OCI-LY3 (cell line): Measurements from ENCODE around the gene DENND2A.

ENCODE experiments used
- H2AFZ ChIP-seq: fragments of 200-600, 300-600 bp; shearing (Covaris generic); 2 replicates; pipeline ENCODE4 v1.6.0; 2014; ENCODE audit warnings: antibody characterized with exemption, low read depth, low read length
- H3K27ac ChIP-seq: fragments of 200-600, 300-600 bp; sonication (generic); 2 replicates; pipeline ENCODE4 v1.5.1; 2014; ENCODE audit warnings: mild to moderate bottlenecking, low read length, moderate library complexity, mixed read lengths
- H3K27me3 ChIP-seq: fragments of 200-600, 300-600 bp; sonication (generic); 2 replicates; pipeline ENCODE4 v1.6.1; 2014; ENCODE audit warnings: low read depth, low read length, mixed read lengths
- H3K36me3 ChIP-seq: fragments of 200-600, 300-600 bp; sonication (generic); replicated peaks from 2 replicates; pipeline ENCODE3; 2014; ENCODE audit warnings: low read depth, low read length, mixed read lengths
- H3K4me1 ChIP-seq: fragments of 300-600, 200-600 bp; sonication (generic); 2 replicates; pipeline ENCODE4 v1.6.1; 2014; ENCODE audit warnings: low read length, mixed read lengths
- H3K4me2 ChIP-seq: fragments of 200-600, 300-600 bp; sonication (generic); 2 replicates; pipeline ENCODE4 v1.6.1; 2014; ENCODE audit warnings: low read length, mixed read lengths
- H3K4me3 ChIP-seq: fragments of 300-600, 200-600 bp; sonication (generic); 2 replicates; pipeline ENCODE4 v1.5.1; 2014; ENCODE audit warnings: antibody characterized with exemption, mild to moderate bottlenecking, low read length, moderate library complexity
- H3K79me2 ChIP-seq: fragments of 300-600, 200-600 bp; shearing (Covaris generic); 2 replicates; pipeline ENCODE4 v1.6.1; 2014; ENCODE audit warnings: mild to moderate bottlenecking, low read length, mixed read lengths
- H3K9ac ChIP-seq: fragments of 300-600, 200-600 bp; shearing (Covaris generic); 2 replicates; pipeline ENCODE4 v1.6.0; 2014; ENCODE audit warnings: mild to moderate bottlenecking, low read length, moderate library complexity
- H3K9me3 ChIP-seq: fragments of 200-600, 300-600 bp; shearing (Covaris generic); 2 replicates; pipeline ENCODE4 v1.6.1; 2014; ENCODE audit warnings: low read length, mixed read lengths; ENCODE audit not compliant: insufficient read depth
- H4K20me1 ChIP-seq: fragments of 200-600, 300-600 bp; sonication (generic); 2 replicates; pipeline ENCODE4 v1.6.1; 2016; ENCODE audit warnings: low read length, mixed read lengths; ENCODE audit not compliant: insufficient read depth
- CTCF ChIP-seq: fragments of 200-600, 300-600 bp; sonication (generic); IDR thresholded peaks from 2 replicates; pipeline ENCODE4 v1.5.1; 2014; ENCODE audit warnings: antibody characterized with exemption, low read length, low read depth
- EZH2phosphoT487 ChIP-seq: fragments of 200-600 bp; shearing (Covaris generic); IDR thresholded peaks from 2 replicates; pipeline ENCODE4 v1.6.1; 2018; ENCODE audit warnings: antibody characterized with exemption, mixed run types, low read depth

Gene DENND2A

GRCh38 chr7:140685407-140686087 lies 44.9 kb upstream of the DENND2A start:
- TF ChIP-seq CTCF (no peak), EZH2phosphoT487 (no peak)
- Histone ChIP-seq H3K9me3 (no peaks in the 10 kb centered on the region), H3K4me1 (no peaks in the 10 kb centered on the region), H3K36me3 (peaks cover 6% of the 10 kb centered on the region), H3K79me2 (no peaks in the 10 kb centered on the region), H3K4me2 (no peak overlapping the region), H3K27me3 (no peaks in the 10 kb centered on the region), H2AFZ (no peak overlapping the region), H3K27ac (no peak overlapping the region), H3K9ac (no peak overlapping the region), H4K20me1 (no peaks in the 10 kb centered on the region), H3K4me3 (no peak overlapping the region)

- Histone ChIP-seq H3K9ac (no peak overlapping the region), H3K9me3 (no peaks in the 10 kb centered on the region), H3K4me3 (no peak overlapping the region), H2AFZ (no peak overlapping the region), H3K79me2 (no peaks in the 10 kb centered on the region), H3K4me1 (no peaks in the 10 kb centered on the region), H4K20me1 (no peaks in the 10 kb centered on the region), H3K27me3 (no peaks in the 10 kb centered on the region), H3K27ac (no peak overlapping the region), H3K36me3 (peaks cover 9% of the 10 kb centered on the region), H3K4me2 (no peak overlapping the region)
- TF ChIP-seq EZH2phosphoT487: no peak
- TF ChIP-seq CTCF: no peak
Observed at GRCh38 chr7:140684066-140684950, 43.7 kb upstream of the DENND2A start.

GRCh38 chr7:140683657-140684056 lies 43.0 kb upstream of the DENND2A start:
- Histone ChIP-seq H3K4me1 (no peaks in the 10 kb centered on the region), H2AFZ (no peak overlapping the region), H3K9me3 (no peaks in the 10 kb centered on the region)

More at GRCh38 chr7:140683657-140684056, 43.0 kb upstream of the DENND2A start:
- no peak overlapping the region for H3K9ac ChIP-seq
- H3K79me2 ChIP-seq: no peaks in the 10 kb centered on the region
- TF ChIP-seq CTCF (no peak), EZH2phosphoT487 (no peak)
- H3K27ac ChIP-seq: no peak overlapping the region
- no peaks in the 10 kb centered on the region for H3K27me3 ChIP-seq
- H3K36me3 ChIP-seq: peaks cover 14% of the 10 kb centered on the region
- H3K4me2 ChIP-seq: no peak overlapping the region
- no peaks in the 10 kb centered on the region for H4K20me1 ChIP-seq
- H3K4me3 ChIP-seq: no peak overlapping the region
